H1 (cell line): ENCODE measurements around the gene GFRA4. TPM values are rescaled to one million over a fixed set of nuclear protein-coding genes. Genes with fewer than 3 reads are reported as not detected.

ENCODE experiments used
- CTCF ChIA-PET: fragments of 300-600 bp; sonication (Branson Sonifier 250); formaldehyde crosslinking; loops from one replicate; lab custom pipeline; 2021; ENCODE audit not compliant: partially characterized antibody; lab: Charles Lee
- POLR2A ChIA-PET: fragments of 300-600 bp; sonication (Branson Sonifier 250); formaldehyde crosslinking; loops from one replicate; lab custom pipeline; 2021; ENCODE audit warnings: inconsistent platforms; ENCODE audit not compliant: partially characterized antibody; lab: Charles Lee
- DNase-seq, 2 experiments: peaks; one replicate each; pipeline versions ENCODE4 v3.0.0 to v3.0.0-alpha.2; 2010 to 2022; ENCODE audit warnings: low spot score in 2 of 2, low read depth in 1 of 2, mixed read lengths in 1 of 2
- FAIRE-seq: peaks from 2 replicates; lab custom pipeline; 2011; peaks lifted over from hg19 to GRCh38; lab: Jason Lieb, UNC
- H2AFZ ChIP-seq: 2 replicates; pipeline ENCODE4 v1.8.1; 2012; ENCODE audit warnings: low read length, inconsistent platforms
- H2AK5ac ChIP-seq: 2 replicates; pipeline ENCODE4 v1.6.1; 2013; ENCODE audit warnings: low read depth, low read length
- H2BK120ac ChIP-seq: replicated peaks from 2 replicates; pipeline ENCODE3; 2013; ENCODE audit warnings: low read depth, low read length, inconsistent platforms
- H2BK12ac ChIP-seq: 2 replicates; pipeline ENCODE4 v1.6.1; 2013; ENCODE audit warnings: low read depth, low read length
- H2BK15ac ChIP-seq: 2 replicates; pipeline ENCODE4 v1.6.1; 2013; ENCODE audit warnings: low read length
- H2BK20ac ChIP-seq: 2 replicates; pipeline ENCODE4 v1.6.1; 2013; ENCODE audit warnings: low read length
- H2BK5ac ChIP-seq: 2 replicates; pipeline ENCODE4 v1.6.1; 2013; ENCODE audit warnings: low read depth, low read length
- H3K14ac ChIP-seq: 2 replicates; pipeline ENCODE4 v1.6.1; 2013; ENCODE audit warnings: inconsistent platforms; ENCODE audit not compliant: insufficient read length
- H3K18ac ChIP-seq: 2 replicates; pipeline ENCODE4 v1.6.1; 2013; ENCODE audit warnings: low read length; ENCODE audit errors: extremely low read depth
- H3K23ac ChIP-seq: 2 replicates; pipeline ENCODE4 v1.6.1; 2013; ENCODE audit warnings: inconsistent platforms; ENCODE audit not compliant: insufficient read length
- H3K23me2 ChIP-seq: 2 replicates; pipeline ENCODE4 v1.6.1; 2013; ENCODE audit warnings: low read depth, low read length
- H3K27ac ChIP-seq: 2 replicates; pipeline ENCODE4 v1.6.1; 2011; ENCODE audit warnings: low read depth, low read length, inconsistent platforms
- H3K27me3 ChIP-seq, 4 experiments: replicated peaks in 1 of 4; 1 replicate in 1 of 4; 2 replicates in 3 of 4; pipeline versions ENCODE4 v1.6.1 to v1.8.1; 2011 to 2013; ENCODE audit warnings: low read length in 3 of 4, mild to moderate bottlenecking in 3 of 4, inconsistent platforms in 2 of 4, mixed read lengths in 2 of 4, moderate library complexity in 1 of 4; ENCODE audit not compliant: control insufficient read depth in 3 of 4, insufficient read depth in 3 of 4; ENCODE audit errors: extremely low read depth in 1 of 4
- H3K36me3 ChIP-seq, 4 experiments: 2 replicates each; pipeline versions ENCODE4 v1.6.1 to v1.8.1; 2011 to 2013; ENCODE audit warnings: mild to moderate bottlenecking in 4 of 4, low read length in 3 of 4, moderate library complexity in 2 of 4, control low read depth in 1 of 4, inconsistent platforms in 1 of 4; ENCODE audit not compliant: insufficient read depth in 4 of 4, control insufficient read depth in 2 of 4
- H3K4ac ChIP-seq: replicated peaks from 2 replicates; pipeline ENCODE3; 2013; ENCODE audit warnings: low read length, low read depth, mixed read lengths, inconsistent platforms; ENCODE audit not compliant: insufficient read length
- H3K4me1 ChIP-seq, 4 experiments: replicated peaks in 1 of 4; 1 replicate in 1 of 4; 2 replicates in 3 of 4; pipeline versions ENCODE4 v1.6.1 to v1.8.1; 2011 to 2013; ENCODE audit warnings: low read length in 3 of 4, inconsistent platforms in 2 of 4, mixed read lengths in 1 of 4; ENCODE audit not compliant: insufficient read depth in 4 of 4, control insufficient read depth in 3 of 4
- H3K4me2 ChIP-seq, 2 experiments: 2 replicates each; pipeline versions ENCODE4 v1.6.1 to v1.8.1; 2011 to 2013; ENCODE audit warnings: low read depth in 2 of 2, low read length in 2 of 2, control low read depth in 1 of 2, inconsistent platforms in 1 of 2, mild to moderate bottlenecking in 1 of 2; ENCODE audit not compliant: insufficient read depth in 1 of 2
- H3K4me3 ChIP-seq, 4 experiments: fragments of 200-600, 300-600 bp in 1 of 4; sonication (generic), shearing (Covaris generic), sonication (Bioruptor Twin) in 1 of 4; 2 replicates each; pipeline versions ENCODE4 v1.5.1 to v1.8.1; 2011 to 2016; ENCODE audit warnings: low read length in 4 of 4, low read depth in 3 of 4, control low read depth in 2 of 4, inconsistent platforms in 2 of 4, mild to moderate bottlenecking in 2 of 4, mixed read lengths in 1 of 4, moderate library complexity in 1 of 4; ENCODE audit not compliant: insufficient read depth in 2 of 4; ENCODE audit errors: extremely low read depth in 1 of 4
- H3K56ac ChIP-seq: replicated peaks from 2 replicates; pipeline ENCODE3; 2013; ENCODE audit warnings: low read depth, mild to moderate bottlenecking, mixed read lengths, low read length, inconsistent platforms; ENCODE audit not compliant: insufficient read length
- H3K79me1 ChIP-seq: 2 replicates; pipeline ENCODE4 v1.6.1; 2013; ENCODE audit warnings: low read depth, low read length, control low read depth
- H3K79me2 ChIP-seq, 2 experiments: 2 replicates each; pipeline versions ENCODE4 v1.6.1 to v1.8.1; 2012 to 2013; ENCODE audit warnings: low read length in 2 of 2, mild to moderate bottlenecking in 2 of 2, inconsistent platforms in 1 of 2; ENCODE audit not compliant: insufficient read depth in 2 of 2, control insufficient read depth in 1 of 2
- H3K9ac ChIP-seq, 4 experiments: replicated peaks in 1 of 4; 1 replicate in 1 of 4; 2 replicates in 3 of 4; pipeline versions ENCODE4 v1.6.1 to v1.8.1; 2011 to 2013; ENCODE audit warnings: low read depth in 3 of 4, low read length in 3 of 4, control low read depth in 2 of 4, mild to moderate bottlenecking in 2 of 4, moderate library complexity in 2 of 4, inconsistent platforms in 1 of 4; ENCODE audit errors: extremely low read depth in 1 of 4
- H3K9me3 ChIP-seq, 2 experiments: 2 replicates each; pipeline versions ENCODE4 v1.6.1 to v1.8.1; 2012 to 2013; ENCODE audit warnings: mild to moderate bottlenecking in 2 of 2, moderate library complexity in 2 of 2, control low read depth in 1 of 2, inconsistent platforms in 1 of 2, low read depth in 1 of 2, low read length in 1 of 2, mixed read lengths in 1 of 2; ENCODE audit not compliant: insufficient read depth in 2 of 2
- H4K20me1 ChIP-seq, 2 experiments: replicated peaks in 1 of 2; 2 replicates each; pipeline versions ENCODE3 to v1.8.1; 2011 to 2013; ENCODE audit warnings: inconsistent platforms in 2 of 2, low read length in 2 of 2, mild to moderate bottlenecking in 1 of 2; ENCODE audit not compliant: insufficient read depth in 2 of 2, control insufficient read depth in 1 of 2
- H4K5ac ChIP-seq: 2 replicates; pipeline ENCODE4 v1.6.1; 2013; ENCODE audit warnings: low read length, low read depth, mixed read lengths, inconsistent platforms; ENCODE audit not compliant: insufficient read length
- H4K8ac ChIP-seq: 2 replicates; pipeline ENCODE4 v1.8.0; 2013; ENCODE audit warnings: mild to moderate bottlenecking, moderate library complexity, low read length, inconsistent platforms; ENCODE audit not compliant: insufficient read depth; ENCODE audit errors: extremely low read depth
- H4K91ac ChIP-seq: replicated peaks from 2 replicates; pipeline ENCODE3; 2013; ENCODE audit warnings: low read length, mixed read lengths, inconsistent platforms; ENCODE audit not compliant: insufficient read length
- CHD2 ChIP-seq: IDR thresholded peaks from 2 replicates; pipeline ENCODE4 v1.6.1; 2012; ENCODE audit warnings: low read length, improper control_type of control experiment
- EGR1 ChIP-seq: IDR thresholded peaks from 2 replicates; pipeline ENCODE4 v1.6.1; 2011; ENCODE audit warnings: low read depth, low read length, borderline replicate concordance
- FOSL1 ChIP-seq: IDR thresholded peaks from 2 replicates; pipeline ENCODE4 v1.6.1; 2011; ENCODE audit warnings: mild to moderate bottlenecking, low read depth, low read length, moderate library complexity; ENCODE audit not compliant: insufficient read depth
- NANOG ChIP-seq: IDR thresholded peaks from 2 replicates; pipeline ENCODE4 v1.6.1; 2011; ENCODE audit warnings: low read length, low read depth, mild to moderate bottlenecking, inconsistent platforms; ENCODE audit not compliant: insufficient read depth, poor library complexity, severe bottlenecking
- POLR2AphosphoS5 ChIP-seq: IDR thresholded peaks from 2 replicates; pipeline ENCODE4 v1.6.1; 2011; ENCODE audit warnings: low read depth, low read length
- POU5F1 ChIP-seq: IDR thresholded peaks from 2 replicates; pipeline ENCODE4 v1.6.1; 2011; ENCODE audit warnings: low read depth, mild to moderate bottlenecking, low read length, moderate library complexity
- RFX5 ChIP-seq: IDR thresholded peaks from 2 replicates; pipeline ENCODE4 v1.6.1; 2011; ENCODE audit warnings: low read depth, low read length, improper control_type of control experiment, borderline replicate concordance
- SAP30 ChIP-seq: fragments of 300-600 bp; sonication (generic); IDR thresholded peaks from 2 replicates; pipeline ENCODE4 v1.7.1; 2012; ENCODE audit warnings: low read length, moderate library complexity, mild to moderate bottlenecking, inconsistent platforms; ENCODE audit not compliant: insufficient read depth, insufficient replicate concordance
- SRF ChIP-seq: IDR thresholded peaks from 2 replicates; pipeline ENCODE4 v1.6.1; 2011; ENCODE audit warnings: mild to moderate bottlenecking, low read depth, low read length, moderate library complexity
- TAF7 ChIP-seq: optimal IDR thresholded peaks from 2 replicates; pipeline ENCODE3; 2011; ENCODE audit warnings: low read depth, mild to moderate bottlenecking, inconsistent platforms, low read length, moderate library complexity, borderline replicate concordance
- TEAD4 ChIP-seq: IDR thresholded peaks from 2 replicates; pipeline ENCODE4 v1.6.1; 2012; ENCODE audit warnings: low read depth, low read length, inconsistent platforms, mixed read lengths
- WGBS, 2 experiments: shearing (Covaris generic) in 1 of 2; methylation state at CpG; one replicate each; pipeline versions ENCODE4 v1.1.6 to v1.1.7; 2013 to 2015; ENCODE audit warnings: low lambda C conversion rate in 2 of 2, mixed read lengths in 2 of 2, inconsistent platforms in 1 of 2, low coverage in 1 of 2, missing lambda C conversion rate in 1 of 2; ENCODE audit not compliant: insufficient replicate concordance in 2 of 2, insufficient coverage in 1 of 2, insufficient read length in 1 of 2; ENCODE audit errors: extremely low coverage in 1 of 2, missing lambda C conversion rate in 1 of 2; 5-methylcytosine and 5-hydroxymethylcytosine counted together
- polyA plus RNA-seq, 7 experiments: library from polyadenylated mRNA; depleted of rRNA in 3 of 7; stranded (reverse) in 5 of 7; unstranded in 2 of 7; fragments of >200 nt in 5 of 7; fragments of 200-250 nt in 2 of 7; gene quantifications; 1 replicate in 5 of 7; 2 replicates in 1 of 7; 4 replicates in 1 of 7; pipeline versions ENCODE4 v1.2.1 to v1.2.3, GENCODE V29; 2011 to 2013; ENCODE audit warnings: missing spikeins in 2 of 7, mixed read lengths in 2 of 7
- total RNA-seq: library from RNA; stranded (reverse); fragmentation: NEBNext Ultra II Directional; extraction: Animal tissue kit (Norgen Biotek cat#: 25700); gene quantifications from 2 replicates; pipeline ENCODE4 v1.2.1, GENCODE V29; 2021

GFRA4 gene
- total and polyA plus RNA-seq, 2 of the 8 experiments (the other 6 are each of a cell fraction or from before 2014, with no cell fraction given), result 0.05 TPM; not detected in 1

- no peak overlapping the region for H3K4me2 ChIP-seq
- H3K79me2 ChIP-seq, result no peaks in the 10 kb centered on the region
- no peaks in the 10 kb centered on the region for H3K79me1 ChIP-seq
- no peak overlapping the region for H2AK5ac ChIP-seq
- no peak overlapping the region for H2BK15ac ChIP-seq
- POLR2A ChIA-PET, result no interaction called here
- no peak overlapping the region for H3K18ac ChIP-seq
- H2AFZ ChIP-seq, result no peak overlapping the region; the same call in 1 of the 2 replicates
- no peak overlapping the region for H3K23ac ChIP-seq
- H3K14ac ChIP-seq, result no peak overlapping the region
- no peak overlapping the region for H2BK120ac ChIP-seq
- no peaks in the 10 kb centered on the region for H3K23me2 ChIP-seq
- H2BK20ac ChIP-seq, result no peak overlapping the region
- no peak for FAIRE-seq
- H3K9ac ChIP-seq, result no peak overlapping the region
- H3K4me3 ChIP-seq, result no peak overlapping the region
- no peaks in the 10 kb centered on the region for H3K36me3 ChIP-seq
- no peak overlapping the region for H2BK12ac ChIP-seq
- DNase-seq, result no peak
- H4K8ac ChIP-seq, result no peak overlapping the region
- H3K27me3 ChIP-seq, result no peaks in the 10 kb centered on the region; a peak in 1 of 7 replicates
- no peak overlapping the region for H3K27ac ChIP-seq
- 91% methylated on average over 13 of the region's 13 CpGs; no CpG with 5 or more reads in 1 of the 2 experiments for WGBS, 2 experiments
- H3K9me3 ChIP-seq, result peaks cover 3 to 4% of the 10 kb centered on the region in 2 experiments; a peak in 2 of 4 replicates
- CTCF ChIA-PET, result interaction anchor here (1.1 to 45.1 kb wide), 5 partner anchors 1 to 138 kb away, joined by 6 to 1432 read pairs (median 9); partner anchors contain the start of genes ADAM33 and SIGLEC1
- no peak overlapping the region for H2BK5ac ChIP-seq
- H4K5ac ChIP-seq, result no peak overlapping the region
- H4K20me1 ChIP-seq, result no peaks in the 10 kb centered on the region
- no peak overlapping the region for H3K56ac ChIP-seq
- no peaks in the 10 kb centered on the region for H3K4me1 ChIP-seq
- H3K4ac ChIP-seq, result no peak overlapping the region
- H4K91ac ChIP-seq, result no peak overlapping the region
- TF ChIP-seq TAF7, result no peak
- no peak for TF ChIP-seq SRF
- TF ChIP-seq FOSL1, result no peak
- TF ChIP-seq RFX5, result no peak
- no peak for TF ChIP-seq SAP30
- TF ChIP-seq TEAD4, result no peak
- no peak for TF ChIP-seq POU5F1
- no peak for TF ChIP-seq POLR2AphosphoS5
- no peak for TF ChIP-seq CHD2
- TF ChIP-seq EGR1, result no peak
- TF ChIP-seq NANOG, result no peak
Measured at GRCh38 chr20:3701061-3701998, 38.1 kb upstream of the GFRA4 start.
